ENCODE results near the gene ZNF618.

ZNF618 gene

DNA sequence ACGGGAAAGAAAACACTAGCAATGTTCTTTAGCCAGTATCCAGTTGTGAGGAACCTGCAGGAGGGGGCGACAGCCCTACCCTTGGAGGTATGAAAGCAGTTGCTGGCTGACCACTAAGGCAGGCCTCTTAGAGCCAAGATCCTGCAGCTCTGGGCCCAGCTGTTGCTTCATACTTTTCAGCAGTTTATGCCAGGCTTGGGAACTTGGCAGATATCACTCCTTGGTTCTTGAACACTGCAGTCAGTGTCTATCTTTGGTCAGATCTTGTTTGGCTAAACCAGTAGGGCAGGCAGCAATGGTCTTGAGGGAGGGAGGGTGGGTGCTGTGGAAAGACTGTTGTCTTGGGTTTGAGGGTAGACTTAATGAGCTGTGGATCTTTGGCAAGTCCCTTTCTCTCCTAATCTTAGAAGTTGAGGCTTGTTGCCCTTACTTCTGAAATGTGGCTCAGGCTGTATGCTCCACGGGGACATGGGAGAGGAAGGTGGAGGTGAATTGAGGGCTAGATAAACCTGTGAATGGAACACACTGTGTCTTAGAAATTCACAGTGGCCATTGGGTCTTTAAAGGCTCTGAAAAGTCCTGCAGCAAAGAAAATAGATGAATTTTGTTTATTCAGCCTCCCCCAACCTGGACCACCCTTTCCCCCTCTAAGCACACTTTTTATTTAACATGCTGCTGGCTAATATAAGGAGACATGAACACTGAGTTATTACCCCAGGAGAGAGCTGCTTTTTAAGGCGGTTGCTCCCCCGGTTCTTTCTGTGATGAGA, 37.5 kb downstream of the ZNF618 start:
- no peak for DNase-seq

DNA sequence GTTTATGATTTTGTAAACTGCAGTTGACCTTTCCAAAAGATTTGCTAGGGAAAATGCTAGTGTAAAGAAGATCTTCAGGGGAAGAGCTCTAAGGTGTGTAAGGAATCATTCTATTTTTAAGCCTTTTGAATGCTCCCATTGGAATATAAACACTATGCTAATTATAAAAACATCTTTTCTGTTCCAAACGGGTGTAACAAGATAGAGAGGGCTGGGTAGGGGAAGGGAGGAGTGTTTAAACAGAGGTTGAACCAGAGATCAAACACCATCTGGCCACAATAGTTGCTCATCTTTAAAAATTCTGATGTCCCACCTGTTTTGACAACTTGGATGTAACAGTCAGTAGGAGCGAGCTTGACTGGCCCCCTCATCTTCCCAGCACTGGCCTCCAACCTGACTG, 38.4 kb downstream of the ZNF618 start:
- no peak for DNase-seq

DNA sequence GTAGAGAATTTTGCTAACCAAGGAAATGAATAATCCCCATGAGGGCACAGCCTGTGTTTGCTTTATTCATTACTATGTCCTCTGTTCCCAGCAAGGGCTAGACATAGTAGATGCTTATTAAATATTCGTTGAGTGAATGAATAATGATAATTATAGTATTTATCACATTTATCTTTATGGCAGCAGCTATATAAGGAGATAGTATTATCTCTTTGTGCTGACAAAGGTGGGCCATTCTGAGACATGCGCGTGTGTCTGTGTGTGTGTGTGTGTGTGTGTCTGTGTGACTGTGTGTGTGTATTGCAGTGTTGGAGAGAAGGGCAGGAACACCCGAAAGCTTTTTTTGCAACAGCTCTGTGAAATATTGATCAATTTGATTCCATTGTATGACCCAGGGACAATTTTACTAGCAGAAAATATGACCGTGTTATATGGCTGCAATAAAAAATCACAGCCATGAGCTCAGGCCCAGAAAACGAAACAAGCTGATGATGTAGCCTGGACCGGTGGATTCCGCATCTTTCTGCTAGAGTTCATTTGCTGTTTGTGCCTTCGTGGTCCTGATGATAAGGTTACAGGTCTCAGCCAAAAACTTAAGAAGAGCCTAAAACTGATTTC, 39.8 kb downstream of the ZNF618 start:
- no peak for DNase-seq

DNA sequence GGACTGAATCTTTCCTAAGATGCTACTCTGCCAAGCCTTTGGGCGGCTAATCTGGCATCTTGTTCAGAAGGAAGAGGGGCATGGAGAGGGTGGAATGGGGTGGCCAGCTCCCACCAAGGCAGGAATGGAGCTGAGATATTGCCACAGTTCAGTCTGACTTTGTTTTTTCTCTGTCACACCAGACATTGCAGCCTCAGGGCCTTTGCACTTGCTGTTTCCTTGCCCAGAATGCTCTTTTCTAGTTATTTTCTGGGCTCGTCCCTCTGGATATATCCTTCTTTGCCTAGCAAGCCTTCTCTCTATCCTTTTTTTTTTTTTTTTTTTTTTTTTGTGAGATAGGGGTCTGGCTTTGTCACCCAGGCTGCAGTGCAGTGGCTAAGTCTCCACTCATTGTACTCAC, 40.8 kb downstream of the ZNF618 start:
- no peak for DNase-seq

DNA sequence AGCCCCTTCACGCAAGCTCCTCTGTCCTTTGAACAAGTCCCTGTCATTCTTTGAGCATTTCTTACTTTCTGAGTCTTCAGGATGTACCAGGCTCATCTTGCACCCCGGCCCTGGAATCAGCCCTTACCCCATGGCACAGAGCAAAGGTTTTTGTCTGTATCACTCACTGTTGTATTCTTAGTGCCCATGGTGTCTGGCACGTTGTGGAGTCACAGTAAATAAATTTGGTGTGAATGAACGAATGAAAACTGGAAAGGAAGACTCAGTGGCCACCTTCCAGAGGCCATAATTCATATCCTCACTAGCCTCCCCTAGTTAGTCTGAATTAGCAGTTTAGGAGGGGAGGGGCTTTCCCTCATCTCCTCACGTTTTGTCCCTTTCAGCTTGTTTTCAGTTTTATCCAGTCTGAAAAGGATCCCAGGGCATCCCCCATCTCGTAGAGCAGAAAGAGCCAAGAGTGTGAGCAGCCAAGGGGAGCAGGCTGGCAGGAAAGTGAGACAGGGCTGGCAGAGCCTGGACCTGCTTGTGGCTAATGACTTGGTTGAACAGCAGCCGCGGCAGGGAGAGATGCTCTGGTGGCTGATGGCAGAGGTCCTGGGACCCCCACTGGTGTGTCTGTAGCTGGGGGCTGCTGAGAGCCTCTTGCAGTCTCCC, 42.7 kb downstream of the ZNF618 start:
- no peak for DNase-seq

DNA sequence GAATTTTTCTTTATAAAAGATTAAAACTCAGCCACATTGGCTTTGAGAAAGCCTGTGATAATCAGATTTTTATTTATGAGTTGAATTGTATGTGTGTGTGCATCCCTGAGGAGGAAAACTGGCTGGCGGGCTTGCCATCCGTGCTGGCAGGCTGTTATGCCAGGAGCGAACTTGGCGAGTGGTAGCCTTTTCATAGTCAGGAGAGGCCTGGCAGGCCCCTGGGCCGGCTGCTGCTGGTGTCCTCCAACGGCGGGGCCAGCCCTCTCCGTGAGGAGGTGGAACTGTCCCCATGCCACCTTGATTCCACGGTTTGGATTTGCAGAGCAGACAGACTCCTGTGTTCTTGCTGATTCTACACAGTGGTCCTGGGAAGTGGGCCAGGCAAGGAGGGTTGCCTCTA, 43.3 kb downstream of the ZNF618 start:
- DNase-seq = no peak

DNA sequence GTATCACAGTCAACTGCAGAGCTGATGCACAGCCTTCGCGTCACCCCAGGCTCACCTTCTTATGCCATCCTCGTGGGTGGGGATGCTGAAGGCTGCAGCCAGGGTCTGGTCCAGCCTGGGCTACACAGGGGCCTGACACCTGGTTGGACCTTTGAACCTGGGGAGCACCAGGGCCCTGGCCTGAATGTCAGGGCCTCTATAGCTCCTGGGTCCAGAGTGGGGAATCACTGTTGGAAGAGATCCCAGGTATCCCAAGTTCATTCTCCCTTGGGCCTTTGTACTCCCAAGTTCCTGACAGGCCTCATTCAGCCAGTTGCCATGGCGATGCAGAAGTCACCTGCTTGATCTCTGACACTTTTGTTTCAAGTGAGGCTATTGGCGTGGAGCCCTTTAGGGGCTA, 43.8 kb downstream of the ZNF618 start:
- no peak for DNase-seq

DNA sequence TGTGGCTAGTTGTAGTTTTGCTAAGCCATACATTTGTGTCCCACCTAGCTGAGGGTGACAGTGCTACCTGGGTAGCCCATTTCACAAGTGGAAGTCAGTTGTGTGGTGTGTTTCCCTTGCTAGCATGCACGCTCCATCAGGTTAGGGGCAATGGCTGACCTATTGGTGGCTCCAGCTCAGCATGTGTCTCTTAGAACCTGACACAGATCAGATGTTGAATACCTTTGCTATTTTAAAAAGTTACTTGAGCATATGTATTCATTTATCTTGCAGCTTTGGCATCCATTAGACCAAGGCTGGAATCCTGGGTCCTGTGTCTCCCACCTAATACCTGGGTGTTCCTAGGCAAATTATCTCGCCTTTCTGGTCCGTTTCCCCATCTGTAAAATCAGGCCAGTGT, 44.8 kb downstream of the ZNF618 start:
- DNase-seq = no peak

DNA sequence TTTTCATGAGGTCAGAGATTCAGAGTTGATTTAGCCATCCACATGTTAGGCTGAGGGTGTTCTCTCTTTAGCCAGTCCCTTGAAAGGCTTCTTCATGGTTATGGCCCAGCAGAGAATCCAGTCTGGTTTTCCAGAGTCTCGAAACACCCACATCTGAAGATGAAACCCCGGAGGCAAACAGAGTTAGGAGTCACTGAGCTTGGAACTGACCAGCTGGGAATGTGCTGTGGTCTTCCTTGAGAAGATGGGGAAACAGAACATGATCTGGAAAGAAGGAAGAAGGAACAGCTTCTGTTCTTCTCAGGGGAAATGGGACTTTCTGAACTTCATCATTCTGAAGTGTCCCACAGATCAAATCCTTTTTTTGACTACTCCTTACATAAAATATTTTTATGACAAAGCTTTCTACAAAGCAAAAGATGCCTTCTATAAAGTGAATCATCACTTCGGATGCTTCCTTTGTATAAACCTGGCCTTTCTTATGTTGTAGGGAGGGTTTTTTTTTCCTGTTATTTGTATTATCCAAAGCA, 45.4 kb downstream of the ZNF618 start:
- DNase-seq = no peak

DNA sequence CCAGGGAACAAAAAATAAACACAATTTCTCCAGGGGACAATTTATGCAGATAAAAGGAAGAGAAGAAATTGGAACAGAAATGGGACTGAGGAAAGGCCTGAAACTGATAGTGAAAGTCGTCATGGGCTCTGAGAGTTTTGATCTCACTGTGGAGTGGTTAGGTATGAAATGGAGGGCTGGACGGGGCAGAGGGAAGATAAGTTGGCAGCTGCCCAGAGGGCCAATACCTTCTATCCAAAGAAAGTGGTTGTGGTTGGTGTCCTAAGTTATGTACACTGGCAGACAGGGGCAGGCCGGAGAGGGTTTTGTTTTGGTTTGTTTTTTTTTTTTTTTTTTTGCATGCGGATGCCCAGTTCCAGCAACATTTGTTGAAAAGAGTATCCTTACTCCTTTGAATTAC, 46.1 kb downstream of the ZNF618 start:
- no peak for DNase-seq

DNA sequence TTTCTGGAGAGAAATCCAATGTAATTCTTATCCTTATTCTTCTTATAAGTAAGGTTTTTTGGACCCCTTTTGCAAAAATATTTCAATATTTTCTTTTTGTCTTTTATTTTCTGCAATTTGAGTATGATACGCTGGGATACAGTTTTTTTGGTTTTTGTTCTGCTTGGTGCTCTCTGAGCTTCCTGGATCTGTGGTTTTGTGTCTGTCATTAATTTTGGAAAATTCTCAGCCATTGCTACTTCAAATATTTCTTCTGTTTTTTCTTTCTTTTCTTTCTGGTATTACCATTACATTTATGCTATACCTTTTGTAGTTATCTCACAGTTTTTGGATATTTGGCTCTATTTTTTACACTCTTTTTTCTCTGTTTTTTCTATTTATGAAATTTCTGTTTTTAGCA, 50.1 kb downstream of the ZNF618 start:
- no peak for DNase-seq

DNA sequence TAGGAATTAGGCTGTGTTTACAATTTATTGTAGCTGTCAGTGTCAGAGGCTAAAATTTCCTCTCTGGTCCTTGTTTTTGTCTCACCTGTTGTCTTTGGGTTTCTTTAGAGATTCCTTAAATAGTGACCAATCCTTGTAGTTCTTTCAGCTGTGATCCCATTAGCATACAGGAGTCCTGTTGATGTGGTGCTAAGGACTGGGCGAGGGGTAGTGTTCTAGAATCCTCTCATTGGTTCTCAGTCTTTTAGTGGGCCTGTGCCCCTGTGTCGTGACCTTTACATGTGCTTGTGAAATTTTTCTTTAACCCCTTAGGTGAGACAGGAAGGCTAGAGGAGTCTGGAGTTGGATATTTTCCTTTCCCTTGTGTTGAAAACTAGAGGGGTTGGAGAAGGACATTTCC, 51.2 kb downstream of the ZNF618 start:
- no peak for DNase-seq

DNA sequence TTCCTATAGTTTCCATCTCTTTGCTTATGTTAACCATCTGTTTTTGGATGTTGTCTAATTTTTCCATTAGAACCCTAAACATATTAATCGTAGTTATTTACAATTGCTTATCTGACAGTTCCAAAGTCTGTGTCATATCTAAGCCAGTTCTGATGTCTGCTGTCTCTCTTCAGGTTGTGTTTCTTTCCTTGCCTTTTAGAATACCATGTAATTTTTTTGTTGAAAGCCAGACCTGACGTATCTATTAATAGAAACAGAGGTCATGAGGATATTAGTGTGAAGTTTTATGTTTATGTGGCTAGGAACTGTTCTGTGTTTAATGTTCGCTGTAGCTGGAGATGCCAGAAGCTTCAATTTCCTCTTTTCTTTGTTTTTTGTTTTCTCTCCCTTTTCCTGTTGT, 52.2 kb downstream of the ZNF618 start:
- DNase-seq = no peak

DNA sequence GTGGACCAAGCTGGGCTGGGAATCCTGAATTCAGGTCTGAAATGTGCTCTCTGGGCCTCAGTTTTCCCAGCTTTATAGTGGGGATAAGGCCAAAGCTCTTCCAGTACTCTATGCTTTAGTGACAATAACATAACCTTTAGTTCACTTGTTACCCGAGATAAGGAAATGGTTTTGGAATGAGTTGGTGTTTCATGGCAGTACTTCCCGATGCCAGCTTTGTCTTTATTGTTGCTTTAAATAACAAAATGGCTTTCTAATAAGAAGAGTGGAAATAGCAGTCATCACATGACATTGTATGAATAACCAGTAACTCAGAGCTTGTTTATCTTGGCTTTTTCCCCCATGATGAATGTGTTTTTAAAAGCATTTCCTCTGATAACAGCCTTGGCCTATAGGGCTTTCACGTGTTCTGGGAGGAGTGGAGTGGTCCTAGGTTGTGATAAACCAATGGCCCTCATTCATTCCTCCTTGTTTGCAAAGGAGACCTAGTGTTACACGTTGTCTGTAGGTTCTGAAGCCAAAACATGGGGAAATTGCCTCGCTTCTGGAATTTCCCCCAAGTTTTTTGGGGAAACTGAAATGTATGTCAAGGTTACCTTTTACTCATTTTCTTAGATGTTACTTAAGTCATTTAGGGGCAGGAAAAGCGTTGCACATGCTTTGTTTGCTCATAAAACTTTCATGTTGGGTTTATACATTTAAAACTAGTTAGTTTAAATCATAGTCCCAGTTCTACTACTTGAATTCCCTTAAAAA, 53.7 kb downstream of the ZNF618 start:
- DNase-seq = no peak

DNA sequence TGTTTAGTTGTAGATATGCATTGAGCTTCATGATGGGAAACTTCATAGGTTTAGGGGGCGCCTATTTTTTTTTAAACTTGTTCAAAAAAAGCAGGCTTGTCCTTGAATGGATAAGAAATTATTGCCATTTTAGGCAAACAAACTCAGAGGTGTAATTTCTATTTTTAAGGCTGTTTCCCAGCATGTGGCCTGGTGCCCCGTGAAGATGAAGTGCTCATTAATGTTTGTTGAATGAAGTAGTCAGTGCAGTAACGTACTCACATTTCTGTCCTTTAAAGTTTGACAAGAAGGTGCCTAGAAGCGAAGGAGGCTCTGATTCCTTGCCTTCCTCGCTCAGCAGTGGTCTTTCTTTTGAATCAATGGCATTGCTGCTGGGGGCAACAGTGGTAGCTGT, 54.3 kb downstream of the ZNF618 start:
- DNase-seq = no peak

DNA sequence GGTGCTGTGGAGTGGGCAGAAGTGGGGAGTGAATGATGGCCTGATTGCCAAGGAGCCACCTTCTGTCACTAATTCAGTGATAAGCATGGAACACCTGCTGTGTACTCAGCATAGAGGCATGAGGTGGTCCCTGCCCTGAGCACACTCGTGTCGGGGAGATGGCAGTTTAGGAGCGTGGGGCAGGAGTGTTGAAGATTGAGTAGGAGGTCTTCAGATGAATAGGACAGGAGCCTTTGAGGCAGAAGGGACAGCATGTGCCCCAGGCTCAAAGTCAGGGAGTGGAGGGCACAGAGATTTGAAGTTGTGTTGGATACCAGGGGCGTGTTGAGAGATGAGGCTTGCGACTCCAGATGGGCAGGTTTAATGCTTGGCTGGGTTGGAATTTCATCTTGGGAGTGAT, 55.0 kb downstream of the ZNF618 start:
- no peak for DNase-seq

DNA sequence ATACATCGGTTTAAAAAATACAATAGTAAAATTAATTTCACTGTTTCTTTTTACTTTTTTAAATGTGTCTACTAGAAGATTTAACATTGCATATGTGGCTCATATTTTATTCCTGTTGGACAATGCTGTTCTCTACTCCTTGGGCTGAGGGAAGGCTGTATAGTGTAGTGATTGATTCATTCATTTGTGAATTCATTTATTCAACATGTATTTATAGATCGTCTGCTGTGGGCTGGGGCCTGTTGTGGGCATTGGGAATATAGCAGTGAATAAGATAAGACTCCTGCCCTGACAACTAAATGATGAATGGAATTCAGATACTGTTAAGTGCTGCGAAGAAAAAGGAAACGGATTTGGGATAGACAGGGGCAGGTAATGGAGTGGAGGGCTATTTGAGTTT, 55.7 kb downstream of the ZNF618 start:
- DNase-seq = no peak

DNA sequence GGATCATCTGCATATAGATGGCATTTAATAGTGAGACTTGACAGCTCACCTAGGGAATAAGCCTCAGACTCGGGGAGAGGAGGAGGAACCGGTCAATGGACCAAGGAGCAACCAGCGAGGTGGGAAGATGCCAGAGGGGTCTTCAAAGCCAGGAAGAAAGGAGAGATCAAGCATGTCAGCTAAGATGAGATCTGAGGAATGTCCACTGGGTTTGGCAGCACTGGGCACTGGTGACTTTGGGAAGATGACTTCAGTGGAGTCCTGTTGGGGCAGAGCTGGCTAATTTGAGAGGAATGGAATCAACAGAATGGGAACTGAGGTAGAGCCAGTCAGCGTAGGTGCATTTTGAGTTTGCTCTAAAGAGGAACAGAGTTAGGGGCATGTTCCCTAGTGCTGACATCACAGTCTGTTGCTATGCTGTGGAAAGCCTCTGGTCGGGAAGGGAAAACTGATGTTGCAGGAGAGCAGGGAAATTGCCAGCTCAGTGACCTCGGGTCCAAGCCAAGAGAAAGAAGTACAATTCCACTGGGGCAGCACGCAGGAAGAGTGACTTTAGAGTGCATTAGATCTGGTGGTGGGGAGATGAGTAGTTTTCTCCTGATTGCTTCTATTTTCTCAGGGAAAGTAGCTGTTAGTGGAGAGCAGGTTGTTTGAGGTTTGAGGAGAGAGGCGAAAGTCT, 56.9 kb downstream of the ZNF618 start:
- no peak for DNase-seq

DNA sequence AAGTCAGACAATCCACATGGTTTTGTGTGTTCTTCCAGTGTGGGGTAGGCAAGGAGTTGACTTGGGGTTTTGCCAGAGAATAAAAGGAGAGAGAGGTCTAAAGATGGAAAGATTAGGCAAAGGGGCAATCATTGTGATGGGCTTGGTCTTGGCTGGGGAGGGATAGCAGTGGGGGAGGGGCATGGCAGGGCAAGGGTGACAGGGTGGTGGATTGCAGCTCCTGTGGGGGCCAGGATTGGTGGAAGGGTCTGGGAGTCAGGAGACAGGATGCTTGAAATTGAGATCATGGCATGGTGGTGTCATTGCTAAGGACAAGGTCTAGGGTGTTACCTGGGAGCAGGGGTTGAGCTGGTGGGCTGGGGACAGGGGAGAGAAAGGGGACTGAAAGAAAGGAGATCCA, 57.6 kb downstream of the ZNF618 start:
- no peak for DNase-seq

DNA sequence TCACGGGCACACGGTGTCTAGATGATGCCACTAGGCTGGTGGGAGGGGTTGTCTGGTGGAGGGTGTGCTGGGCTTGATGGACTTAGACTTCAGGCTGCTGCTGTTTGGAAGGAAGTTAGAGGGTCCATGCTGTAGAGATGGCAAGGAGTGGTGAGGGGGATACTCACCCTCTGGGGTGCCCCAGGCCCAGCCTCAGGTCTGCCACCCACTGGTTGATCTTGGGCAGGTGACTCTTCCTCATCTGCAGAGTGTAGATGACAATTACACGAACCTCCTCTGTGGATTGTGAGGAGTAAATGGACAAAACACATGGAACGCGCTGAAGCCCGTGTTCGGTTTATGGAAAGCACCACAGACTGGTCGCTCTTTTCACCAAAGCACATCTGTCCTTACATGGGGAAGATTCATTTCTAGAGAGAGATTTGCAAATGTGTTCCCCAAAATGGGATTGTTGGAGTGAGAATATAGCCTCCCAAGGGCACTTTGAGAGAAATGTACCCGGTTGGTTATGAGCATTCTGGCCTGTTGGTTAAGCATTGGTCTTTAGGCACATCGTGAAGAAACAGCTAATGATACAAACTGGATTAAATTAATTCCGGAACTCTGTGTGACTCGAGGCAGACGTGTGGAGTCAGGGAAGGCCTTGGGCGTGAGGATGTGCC, 58.2 kb downstream of the ZNF618 start:
- no peak for DNase-seq

DNA sequence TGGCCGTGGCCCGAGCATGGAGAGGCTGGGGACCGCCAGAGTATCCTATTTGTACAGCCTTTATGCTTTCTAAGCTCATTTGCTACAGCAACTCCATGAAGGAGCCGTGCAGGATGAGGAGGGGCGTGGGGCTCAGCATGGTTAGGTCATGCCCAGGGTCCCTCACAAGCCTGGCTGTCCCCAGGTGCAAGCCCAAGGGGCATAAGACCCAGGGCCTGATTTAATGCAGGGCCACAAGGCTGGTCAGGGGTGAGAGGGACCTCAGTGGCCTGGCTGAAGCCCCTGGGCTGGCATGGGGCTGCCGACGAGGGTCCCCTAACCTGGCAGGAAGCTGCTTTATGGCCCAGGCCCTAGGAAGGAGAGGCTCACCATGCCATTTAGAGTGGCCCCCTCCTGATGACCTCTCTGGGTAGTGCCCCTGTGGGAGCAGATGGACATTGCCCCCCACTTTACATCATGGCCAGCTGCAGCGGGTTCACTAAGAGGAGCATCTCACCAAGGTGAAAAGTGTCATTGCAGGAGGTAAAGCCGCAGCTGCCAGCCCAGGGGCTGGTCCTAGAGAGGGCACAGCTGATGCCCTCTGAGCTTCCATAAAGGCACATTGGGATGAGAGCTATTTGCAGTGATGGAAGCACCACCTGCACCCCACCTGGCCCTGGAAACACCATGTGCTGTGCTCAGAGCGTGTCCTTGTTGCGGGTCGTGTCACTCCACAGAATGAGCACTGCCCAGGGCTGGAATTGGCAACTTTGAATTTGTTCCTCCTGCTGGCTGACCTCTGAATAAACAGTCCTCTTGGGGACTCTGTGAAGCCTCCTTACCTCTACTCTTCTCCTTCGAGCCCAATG, 58.9 kb downstream of the ZNF618 start:
- DNase-seq = no peak

All from NCI-H1048 (cell line).